GM19351 (cell line): Measurements from ENCODE around the gene TRPC1.
"Not testable (repeated sequence)": the region's sequence is repeated elsewhere in the genome, so short reads cannot be mapped to it uniquely, and the experiment has no call there.

ENCODE experiments used
- ATAC-seq: cut with Tn5 transposase; IDR thresholded peaks from one replicate; pipeline ENCODE4 v1.9.1; 2021; ENCODE audit warnings: mild to moderate bottlenecking, moderate library complexity; ENCODE audit not compliant: unreplicated experiment

Gene TRPC1

DNA sequence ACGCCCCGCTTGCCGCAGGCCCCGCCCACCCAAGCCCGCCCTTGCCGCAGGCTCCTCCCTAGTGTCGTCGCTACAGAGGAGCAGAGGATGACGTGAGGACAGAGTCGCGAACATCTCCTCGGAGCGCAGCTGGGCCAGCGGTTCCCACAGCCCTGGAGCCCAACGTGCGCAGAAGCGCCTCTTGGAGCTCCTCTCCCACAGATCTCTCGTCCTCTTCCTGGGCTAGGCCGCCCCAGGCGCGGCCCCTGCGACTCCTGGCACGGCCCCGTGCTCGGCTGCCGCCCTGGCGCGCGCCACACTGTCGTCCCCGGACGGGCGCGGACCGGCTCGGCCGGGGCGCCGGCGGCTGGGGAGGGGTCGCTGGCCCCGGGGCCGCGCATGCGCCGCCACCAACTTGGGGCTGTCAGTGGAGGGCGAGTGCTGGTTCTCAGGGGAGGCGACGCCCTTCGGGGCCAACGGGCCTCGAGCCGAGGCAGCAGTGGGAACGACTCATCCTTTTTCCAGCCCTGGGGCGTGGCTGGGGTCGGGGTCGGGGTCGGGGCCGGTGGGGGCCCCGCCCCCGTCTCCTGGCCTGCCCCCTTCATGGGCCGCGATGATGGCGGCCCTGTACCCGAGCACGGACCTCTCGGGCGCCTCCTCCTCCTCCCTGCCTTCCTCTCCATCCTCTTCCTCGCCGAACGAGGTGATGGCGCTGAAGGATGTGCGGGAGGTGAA, at the start of gene TRPC1:
Gene TRPC1, plus strand, starts transcription at position 67 of the 714 bp plus-strand sequence. Its CDS starts 526 bp downstream, at position 593.
- ATAC-seq, result peak; percentile 93

DNA sequence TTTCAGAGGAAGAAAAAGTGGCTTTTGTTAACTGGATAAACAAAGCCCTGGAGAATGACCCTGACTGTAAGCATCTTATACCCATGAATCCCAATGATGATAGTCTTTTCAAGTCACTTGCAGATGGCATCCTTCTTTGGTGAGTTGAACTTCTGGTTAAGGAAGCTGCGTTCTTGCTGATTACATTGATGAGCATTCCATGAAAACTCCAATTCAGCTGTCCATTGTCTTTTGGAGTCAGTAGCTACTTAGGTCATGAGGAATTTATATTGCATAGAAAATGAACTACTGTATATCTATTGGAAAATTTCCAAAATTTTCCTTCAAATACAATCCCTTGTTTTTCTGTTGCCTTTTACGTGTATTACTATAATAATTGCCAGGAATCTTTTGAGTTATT, 47.7 kb upstream of the TRPC1 start:
- ATAC-seq, result no peak

DNA sequence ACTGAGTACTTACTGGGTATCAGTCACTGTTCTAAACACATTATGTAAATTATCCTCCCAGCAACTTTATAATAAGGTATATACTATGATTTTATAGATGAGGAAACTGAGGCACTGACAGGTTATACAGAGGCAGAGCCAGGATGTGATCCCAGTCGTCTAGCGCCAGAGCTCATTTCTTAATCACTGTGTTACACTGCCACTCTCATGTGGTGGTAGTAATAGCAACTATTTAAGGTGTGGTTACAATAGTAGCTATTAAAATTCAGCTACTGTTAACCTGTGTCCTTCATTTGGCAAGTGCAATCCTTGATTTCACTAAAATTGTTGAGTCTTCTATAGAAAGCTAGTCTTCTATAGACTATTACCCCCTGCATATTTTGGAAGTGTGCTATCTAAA, 43.1 kb upstream of the TRPC1 start:
- ATAC-seq, result no peak

DNA sequence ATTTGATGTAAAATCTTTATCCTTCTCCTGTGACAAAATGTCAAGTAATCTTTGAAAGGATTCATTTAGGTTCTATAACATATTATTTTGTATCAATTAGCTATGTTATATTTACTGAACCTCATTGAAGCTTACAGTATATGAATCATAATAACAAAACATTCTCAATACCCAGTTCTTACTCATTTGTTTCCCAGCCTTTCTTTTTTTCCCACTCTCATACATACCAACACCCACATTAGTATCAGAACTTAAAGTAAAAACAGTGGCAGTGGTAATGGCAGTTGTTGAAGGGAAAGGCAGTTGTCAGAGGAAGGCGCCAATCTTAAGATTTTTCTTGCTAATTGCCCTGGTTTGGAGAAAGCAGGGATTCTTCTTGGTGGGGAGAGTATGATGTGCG, 33.2 kb upstream of the TRPC1 start:
- ATAC-seq, result no peak

DNA sequence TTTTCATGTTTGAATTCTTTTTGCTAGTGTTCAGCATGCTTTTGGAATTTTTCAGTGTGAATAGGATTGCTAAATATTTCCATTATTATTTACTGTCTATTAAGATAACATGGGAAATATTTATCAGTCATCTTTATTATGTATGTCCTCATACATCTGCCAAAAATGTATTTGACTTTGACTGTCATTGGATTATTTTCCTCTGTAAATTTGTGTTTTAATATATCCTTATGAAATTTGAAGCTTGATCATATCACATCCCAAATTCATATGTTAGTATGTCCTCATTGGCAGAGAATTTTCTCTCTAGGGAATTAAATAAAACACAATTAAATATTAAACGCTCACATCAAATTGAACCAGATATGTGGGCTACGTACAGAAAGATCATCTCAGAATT, 32.3 kb upstream of the TRPC1 start:
- ATAC-seq, result no peak

DNA sequence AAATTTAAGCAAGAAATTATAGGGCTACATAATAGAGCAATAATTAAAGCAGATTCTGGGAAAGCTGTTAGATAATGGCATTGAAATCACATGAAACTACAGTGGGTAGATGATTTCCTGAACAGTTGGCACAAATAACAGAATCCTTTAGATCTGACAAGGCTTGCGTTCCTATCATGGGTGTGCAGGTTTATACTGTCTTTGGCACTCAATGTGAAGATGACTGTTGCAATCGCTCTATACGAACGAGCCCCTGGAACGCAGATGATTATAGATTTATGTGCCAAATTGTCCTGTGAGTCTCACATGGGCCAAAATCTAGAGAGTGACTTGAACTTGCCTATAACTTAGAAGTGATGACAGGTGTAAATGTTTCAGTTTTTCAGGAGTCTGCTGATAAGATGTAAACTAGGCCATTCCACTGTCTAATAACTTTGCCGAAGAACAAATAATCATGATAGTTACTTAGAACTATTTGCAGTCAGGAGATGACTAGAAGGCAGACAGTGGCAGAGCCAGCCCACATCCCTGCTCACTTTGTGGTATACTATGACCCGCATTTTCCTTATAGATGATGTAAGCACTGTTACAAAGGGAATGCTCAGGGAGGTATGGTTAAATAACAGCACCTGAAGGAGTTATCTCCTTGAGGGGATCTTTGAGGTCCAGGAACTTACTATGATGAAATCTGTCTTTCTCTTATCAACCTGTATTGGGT, 30.5 kb upstream of the TRPC1 start:
- ATAC-seq, result no peak

DNA sequence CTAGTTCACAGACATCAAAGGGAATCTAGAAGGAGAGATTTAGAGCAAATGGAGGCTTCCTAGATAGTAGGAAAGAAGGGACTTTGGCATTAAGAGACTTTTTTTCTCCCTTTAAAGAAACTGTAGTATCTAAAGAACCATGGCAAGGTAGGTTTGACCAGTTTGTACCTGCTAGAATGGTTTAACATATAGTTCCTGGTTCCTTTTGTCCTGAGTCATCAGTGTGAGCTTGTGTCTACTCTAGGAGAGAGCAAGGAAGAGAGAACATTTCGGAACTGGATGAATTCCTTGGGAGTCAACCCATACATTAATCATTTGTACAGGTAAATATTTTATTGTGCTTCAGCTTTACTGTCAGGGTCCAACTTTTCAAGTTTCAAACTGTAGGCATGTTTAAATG, 29.6 kb upstream of the TRPC1 start:
- ATAC-seq, result no peak

DNA sequence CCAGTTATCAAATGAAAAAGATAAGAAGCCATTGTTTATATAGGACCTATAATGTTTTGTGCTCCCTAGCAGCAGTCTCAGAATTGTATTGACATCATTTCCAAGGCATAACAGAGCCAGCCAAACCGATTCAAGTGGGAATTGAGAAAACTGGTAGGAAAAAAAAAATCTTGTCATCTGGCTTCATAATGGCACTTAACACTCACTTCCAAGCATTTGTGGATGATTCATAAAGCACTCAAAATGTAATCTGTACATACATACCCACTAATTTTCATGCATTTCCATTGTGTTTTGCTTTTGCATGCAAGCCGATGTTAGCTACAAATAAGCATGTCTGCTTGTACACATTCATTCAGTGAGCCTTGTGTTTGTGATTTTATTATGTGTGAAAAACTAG, 18.6 kb upstream of the TRPC1 start:
- no peak for ATAC-seq

DNA sequence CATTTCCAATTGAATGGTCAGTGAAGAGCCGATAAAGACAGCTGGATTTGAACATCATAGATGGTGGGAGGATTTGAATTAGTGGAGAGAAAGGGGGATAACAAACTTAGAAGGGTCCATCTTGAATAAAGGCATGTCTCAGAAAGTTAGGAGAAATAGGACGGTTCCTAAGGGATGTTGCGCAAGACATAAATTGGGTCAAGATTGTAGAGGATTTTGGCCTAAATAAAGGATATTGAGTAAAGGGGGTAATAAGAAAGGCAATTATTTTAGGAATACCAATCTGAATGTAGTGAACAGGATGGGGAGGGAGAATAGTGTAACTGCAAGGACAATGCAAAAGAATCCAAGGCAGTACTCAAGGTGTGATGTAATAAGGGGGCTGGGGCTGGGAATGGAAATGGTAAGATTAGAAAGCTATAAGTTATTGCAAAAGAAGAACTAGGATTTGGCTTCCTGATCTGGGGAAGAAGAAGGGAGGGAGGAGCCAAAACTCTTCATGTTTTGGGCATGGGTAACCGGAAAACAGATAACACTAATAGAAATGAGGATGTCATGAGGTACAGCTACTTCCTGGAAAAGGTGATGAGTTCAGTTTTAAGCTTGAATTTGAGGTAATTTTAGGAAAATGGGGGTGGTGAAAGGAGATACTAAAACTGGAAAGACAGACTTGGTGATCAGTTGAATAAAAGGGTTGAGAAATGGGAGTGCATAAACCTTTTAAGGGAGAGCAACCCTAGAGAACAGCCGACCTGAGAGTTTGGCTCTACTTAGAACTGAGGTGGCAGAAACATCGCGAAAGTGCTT, 17.3 kb upstream of the TRPC1 start:
- no peak for ATAC-seq

DNA sequence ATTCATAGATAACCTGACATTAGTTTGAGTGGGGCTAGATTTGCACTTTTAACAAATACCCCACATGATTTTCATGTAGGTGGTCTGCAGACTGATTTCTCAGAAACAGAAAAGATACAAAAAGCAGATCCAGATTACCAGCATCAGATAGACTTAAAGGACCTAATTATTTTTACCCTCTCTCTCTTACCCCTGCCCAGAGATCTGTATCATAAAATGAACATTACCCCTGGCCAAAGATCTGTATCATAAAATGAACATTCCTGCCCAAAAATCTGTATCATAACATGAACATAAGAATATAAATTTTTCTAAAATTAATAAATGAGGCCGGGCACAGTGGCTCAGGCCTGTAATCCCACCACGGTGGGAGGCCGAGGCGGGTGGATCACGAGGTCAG, 14.6 kb upstream of the TRPC1 start:
- no peak for ATAC-seq

DNA sequence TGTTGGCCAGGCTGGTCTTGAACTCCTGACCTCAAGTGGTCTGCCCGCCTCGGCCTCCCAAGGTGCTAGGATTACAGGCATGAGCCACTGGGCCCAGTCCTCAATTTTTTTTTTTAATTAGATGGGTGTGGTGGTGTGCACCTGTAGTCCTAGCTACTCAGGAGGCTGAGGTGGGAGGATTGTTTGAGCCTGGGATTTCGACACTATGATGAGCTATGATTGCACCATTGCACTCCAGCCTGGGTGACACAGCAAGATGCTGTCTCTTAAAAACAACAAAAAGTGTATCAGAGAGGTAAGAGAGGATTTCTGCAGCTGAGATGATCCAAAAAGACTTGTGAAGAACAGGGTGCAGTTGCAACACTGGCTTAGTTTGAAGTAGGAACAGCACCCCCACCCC, 9.0 kb upstream of the TRPC1 start:
- ATAC-seq, result not testable (repeated sequence)

DNA sequence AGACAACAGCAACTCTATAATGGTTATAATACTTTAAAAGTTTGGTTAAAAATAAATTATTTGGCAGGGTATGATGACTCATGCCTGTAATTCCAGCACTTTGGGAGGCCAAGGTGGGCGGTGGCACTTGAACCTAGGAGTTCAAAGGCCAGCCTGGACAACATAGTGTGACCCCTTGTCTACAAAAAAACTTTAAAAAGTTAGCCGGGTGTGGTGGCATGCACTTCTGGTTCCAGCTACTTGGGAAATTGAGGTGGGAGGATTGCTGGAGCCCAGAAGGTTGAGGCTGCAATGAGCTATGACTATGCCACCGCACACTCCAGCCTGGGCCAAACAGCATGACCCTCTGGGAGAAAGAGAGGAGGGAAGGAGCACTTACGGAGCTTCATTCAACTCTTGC, 7.7 kb upstream of the TRPC1 start:
- ATAC-seq, result no peak

DNA sequence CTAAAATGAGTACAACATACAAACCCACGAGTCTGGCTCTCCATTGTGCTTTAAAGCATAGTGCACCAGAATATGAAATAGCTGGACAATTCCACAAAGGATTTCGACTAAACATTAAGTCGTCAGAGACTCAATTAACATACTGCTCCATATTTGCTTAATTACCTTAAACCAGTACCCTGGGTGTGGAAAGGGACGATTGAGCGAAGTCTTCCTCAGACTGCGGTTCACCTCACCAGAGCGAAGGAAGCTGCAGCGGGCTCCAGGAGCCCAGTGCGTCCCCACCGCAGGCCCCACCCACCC, 218 bp upstream of the TRPC1 start:
- peak; percentile 28 for ATAC-seq

DNA sequence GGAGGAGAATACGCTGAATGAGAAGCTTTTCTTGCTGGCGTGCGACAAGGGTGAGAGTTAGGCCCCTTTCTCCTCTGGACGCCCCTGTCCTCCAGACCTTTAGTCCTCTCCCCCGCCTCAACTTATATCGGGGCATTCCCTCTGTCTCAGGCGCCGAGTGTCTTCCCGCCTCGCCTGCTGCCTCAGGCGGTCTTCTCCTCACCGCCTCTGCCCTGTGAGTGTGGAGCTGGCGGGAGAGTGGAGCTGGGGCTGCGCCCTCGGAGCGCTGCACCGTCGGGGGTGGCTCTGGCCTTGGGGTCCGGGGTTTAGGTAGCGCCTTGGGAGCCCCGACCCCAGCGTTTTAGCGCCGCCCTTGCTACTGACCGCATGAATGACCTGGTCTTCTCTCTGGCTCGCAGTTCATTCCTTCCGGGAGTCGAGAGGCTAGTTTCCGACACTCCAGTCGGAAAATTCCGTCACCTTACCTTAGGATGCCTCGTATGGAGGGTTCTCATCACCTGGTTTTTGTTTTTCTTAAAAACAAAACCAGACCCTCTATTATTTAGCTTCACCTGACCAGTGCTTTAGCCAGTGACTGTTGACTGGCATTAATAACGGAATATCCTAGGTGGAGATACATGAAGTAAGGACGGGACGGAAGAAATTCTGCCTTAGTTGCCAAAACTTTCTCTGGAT, 985 bp downstream of the TRPC1 start:
- peak; percentile 13 for ATAC-seq

DNA sequence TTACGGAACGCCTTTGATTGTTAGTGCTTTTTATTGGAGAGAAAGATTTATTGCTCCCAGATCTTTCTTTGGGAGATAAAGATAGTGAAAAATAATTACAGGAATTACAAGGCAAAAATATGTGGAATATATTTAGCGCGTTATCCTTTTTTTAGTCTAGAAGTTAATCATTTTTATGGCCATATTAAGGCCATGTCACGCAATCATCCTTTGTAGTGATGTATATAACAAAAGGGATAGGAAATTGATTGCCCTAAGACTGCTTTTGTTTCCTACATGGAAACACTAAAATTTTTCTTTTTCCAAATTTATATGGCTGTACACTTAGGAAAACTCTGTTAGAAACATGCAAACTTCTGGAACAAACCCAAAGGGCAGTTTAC, 1.5 kb downstream of the TRPC1 start:
- no peak for ATAC-seq

DNA sequence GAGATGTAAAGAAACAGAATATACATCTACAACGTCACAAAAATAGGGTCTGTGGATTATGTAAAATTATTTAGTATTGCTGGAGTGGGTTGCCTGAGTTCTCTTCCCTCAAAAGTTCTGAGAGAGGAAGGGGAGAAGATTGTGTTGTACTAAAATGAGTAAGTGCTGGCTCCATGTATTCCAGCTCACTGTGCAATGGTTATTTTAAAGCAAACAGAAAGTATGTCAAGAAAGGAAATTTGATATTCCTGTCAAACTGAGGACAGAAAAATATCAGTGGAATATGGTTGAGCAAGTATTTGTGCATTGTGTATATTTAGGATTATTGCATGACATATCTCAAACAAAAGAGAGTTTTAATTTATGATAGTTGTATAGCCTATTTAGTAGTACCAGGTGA, 2.2 kb downstream of the TRPC1 start:
- no peak for ATAC-seq

DNA sequence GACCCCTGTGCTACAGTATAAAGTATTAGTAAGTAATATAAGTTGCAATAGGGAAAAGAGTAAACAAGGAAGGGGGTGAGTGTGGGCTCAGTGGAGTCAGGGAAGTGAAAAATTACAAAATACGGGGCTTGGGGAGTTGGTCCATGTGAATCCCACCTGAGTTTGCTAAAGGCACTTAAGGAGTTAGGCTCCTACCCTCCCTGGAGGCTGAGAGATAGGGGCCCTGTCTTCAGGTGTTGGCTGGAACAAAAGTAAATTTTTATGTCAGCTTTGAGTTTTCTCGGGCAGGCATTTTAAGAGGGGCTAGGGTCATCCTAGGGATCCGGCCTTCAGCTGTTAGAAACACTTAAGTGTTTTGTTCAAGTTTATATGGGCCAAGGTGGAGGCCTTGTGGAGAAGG, 8.2 kb downstream of the TRPC1 start:
- no peak for ATAC-seq

DNA sequence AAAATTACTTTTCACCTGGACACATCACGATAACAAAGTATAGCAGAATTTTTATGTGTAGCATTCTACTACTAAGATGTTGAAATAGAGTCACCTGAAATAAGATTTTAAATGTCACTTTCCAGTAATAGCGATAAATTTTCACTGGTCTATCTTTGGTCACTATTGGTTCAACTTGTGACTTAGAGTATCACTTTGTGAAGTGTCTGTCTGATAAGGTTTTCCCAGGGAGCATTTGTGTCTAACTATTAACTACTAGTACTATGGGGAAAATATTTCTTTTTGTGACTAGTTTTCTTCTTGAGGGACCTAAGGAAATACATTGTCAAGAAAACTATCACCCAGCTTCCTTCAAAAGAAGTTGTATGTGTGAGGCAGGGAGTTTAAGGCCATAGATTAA, 11.0 kb downstream of the TRPC1 start:
- ATAC-seq, result no peak

DNA sequence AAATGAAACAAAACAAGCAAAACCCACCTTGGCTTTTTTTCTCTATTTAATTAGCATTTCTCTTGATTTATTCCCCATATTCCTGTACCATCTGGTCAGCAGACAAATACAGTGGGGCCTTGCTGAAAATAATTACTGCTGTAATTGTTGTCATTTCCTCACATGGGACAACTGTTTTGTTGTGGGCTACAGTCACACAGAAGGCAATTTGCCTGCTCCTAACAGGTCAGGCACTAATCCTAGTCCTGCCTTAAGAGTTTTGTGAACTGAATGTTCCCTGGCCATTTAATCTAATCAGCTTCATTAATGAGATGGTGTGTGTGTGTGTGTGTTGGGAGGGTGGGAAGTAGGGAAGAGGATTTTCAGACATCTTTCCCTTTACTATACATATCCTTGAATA, 11.6 kb downstream of the TRPC1 start:
- no peak for ATAC-seq

DNA sequence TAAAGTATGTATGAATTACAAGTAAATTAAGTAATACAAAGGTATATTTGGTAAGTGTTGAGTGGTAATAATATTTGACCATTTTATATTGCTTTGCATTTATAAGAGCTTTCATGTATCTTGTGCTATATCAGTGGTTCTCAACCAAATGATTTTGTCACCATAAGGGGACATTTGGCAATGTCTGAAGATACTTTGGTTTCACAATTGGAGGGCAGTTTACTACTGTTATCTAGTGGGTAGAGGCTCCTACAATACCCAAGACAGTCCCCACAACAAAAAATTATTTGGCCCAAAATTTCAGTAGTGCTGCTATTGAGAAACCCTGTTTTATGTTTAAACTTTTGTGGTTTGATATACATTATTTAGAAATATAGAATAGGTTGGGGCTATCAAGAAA, 14.6 kb downstream of the TRPC1 start:
- ATAC-seq, result no peak

DNA sequence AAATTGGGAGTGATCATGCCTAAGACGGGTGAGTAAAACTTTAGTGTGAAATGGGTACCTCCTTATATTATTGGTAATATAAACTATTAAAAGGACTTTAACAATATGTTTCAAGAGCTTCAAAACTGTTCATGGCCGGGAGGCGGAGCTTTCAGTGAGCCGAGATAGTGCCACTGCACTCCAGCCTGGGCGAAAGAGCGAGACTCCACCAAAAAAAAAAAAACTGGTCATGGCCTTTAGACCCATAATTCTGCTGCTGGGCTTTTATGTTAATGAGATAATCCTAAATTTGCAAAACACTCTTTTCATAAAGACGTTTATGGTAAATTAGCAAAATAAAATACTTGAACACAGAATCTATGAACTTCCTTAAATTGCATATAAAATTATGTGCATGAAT, 22.8 kb downstream of the TRPC1 start:
- no peak for ATAC-seq

DNA sequence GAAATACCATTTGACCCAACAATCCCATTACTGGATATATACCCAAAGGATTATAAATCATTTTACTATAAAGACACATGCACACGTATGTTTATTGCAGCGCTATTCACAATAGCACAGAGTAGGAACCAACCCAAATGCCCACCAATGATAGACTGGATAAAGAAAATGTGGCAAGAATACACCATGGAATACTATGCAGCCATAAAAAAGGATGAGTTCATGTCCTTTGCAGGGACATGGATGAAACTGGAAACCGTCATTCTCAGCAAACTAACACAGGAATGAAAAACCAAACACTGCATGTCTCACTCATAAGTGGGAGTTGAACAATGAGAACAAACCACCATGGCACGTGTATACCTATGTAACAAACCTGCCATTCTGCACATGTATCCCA, 26.7 kb downstream of the TRPC1 start:
- not testable (repeated sequence) for ATAC-seq
